ENCODE measurements around the gene PREX1.

The PREX1 gene

GRCh38 chr20:48837014-48837413 is 9.2 kb upstream of the PREX1 start:
- TF ChIP-seq SNAI2 (CRISPR knock-in tag; IDR thresholded peaks at IDR 0.05) (no peak), CSDC2 (CRISPR knock-in tag; IDR thresholded peaks at IDR 0.05) (no peak)
- no peak for ATAC-seq

DNA sequence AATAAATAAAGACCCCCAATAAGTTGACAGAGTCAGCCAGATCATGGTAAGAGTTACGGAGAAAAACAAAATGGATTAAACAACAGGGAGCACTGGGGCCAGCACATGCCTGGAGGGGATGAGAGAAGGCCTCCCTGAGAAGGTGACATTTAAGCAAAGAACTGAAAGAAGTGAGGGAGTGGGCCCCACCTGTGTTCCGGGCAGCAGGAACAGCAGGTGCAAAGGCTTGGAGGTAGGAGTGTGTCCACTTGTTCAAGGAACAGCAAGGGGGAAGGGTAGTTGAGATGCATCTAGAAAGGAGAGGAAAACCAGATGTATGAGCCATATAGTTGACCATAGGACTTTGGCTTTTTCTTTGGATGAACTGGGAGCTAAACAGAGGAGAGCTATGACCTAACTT is 7.6 kb upstream of the PREX1 start:
- no peak for ATAC-seq
- TF ChIP-seq ZNF565 (CRISPR knock-in tag; conservative IDR thresholded peaks at IDR 0.05; ENCODE audit: low read depth) (no peak), RARB (CRISPR knock-in tag; IDR thresholded peaks at IDR 0.05) (no peak), ZC3H10 (CRISPR knock-in tag; IDR thresholded peaks at IDR 0.05) (no peak), BACH2 (CRISPR knock-in tag; IDR thresholded peaks at IDR 0.05; ENCODE audit: borderline replicate concordance) (no peak), CREB5 (CRISPR knock-in tag; IDR thresholded peaks at IDR 0.05; ENCODE audit: low read depth) (no peak), ZFP30 (CRISPR knock-in tag; IDR thresholded peaks at IDR 0.05) (no peak)
- TF ChIP-seq, protein P1, sequence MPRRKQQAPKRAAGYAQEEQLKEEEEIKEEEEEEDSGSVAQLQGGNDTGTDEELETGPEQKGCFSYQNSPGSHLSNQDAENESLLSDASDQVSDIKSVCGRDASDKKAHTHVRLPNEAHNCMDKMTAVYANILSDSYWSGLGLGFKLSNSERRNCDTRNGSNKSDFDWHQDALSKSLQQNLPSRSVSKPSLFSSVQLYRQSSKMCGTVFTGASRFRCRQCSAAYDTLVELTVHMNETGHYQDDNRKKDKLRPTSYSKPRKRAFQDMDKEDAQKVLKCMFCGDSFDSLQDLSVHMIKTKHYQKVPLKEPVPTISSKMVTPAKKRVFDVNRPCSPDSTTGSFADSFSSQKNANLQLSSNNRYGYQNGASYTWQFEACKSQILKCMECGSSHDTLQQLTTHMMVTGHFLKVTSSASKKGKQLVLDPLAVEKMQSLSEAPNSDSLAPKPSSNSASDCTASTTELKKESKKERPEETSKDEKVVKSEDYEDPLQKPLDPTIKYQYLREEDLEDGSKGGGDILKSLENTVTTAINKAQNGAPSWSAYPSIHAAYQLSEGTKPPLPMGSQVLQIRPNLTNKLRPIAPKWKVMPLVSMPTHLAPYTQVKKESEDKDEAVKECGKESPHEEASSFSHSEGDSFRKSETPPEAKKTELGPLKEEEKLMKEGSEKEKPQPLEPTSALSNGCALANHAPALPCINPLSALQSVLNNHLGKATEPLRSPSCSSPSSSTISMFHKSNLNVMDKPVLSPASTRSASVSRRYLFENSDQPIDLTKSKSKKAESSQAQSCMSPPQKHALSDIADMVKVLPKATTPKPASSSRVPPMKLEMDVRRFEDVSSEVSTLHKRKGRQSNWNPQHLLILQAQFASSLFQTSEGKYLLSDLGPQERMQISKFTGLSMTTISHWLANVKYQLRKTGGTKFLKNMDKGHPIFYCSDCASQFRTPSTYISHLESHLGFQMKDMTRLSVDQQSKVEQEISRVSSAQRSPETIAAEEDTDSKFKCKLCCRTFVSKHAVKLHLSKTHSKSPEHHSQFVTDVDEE (CRISPR knock-in tag; IDR thresholded peaks at IDR 0.05), result no peak

DNA sequence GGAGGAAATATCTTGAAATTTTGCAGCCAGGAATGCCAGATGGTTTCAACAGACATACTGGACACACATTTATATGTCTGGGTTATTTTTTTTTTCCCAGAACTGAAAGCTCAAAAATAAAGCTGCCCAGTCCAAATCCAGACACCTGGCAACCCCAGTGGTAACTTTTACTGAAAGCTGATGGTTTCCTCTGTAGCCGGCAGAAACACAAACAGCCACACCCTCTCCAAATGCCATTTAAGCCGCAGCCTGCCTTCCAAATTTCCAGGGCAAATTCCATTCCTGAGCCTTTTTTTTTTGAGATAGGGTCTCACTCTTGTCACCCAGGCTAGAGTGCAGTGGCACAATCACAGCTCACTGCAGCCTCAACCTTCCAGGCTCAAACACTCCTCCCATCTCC is 6.5 kb upstream of the PREX1 start:
- no peak for ATAC-seq
- TF ChIP-seq, protein P1 (CRISPR knock-in tag; IDR thresholded peaks at IDR 0.05), result no peak
- no peak for TF ChIP-seq PPARA (CRISPR knock-in tag; IDR thresholded peaks at IDR 0.05; ENCODE audit: borderline replicate concordance)
- no peak for TF ChIP-seq CSDC2 (CRISPR knock-in tag; IDR thresholded peaks at IDR 0.05)
- TF ChIP-seq, protein P2, sequence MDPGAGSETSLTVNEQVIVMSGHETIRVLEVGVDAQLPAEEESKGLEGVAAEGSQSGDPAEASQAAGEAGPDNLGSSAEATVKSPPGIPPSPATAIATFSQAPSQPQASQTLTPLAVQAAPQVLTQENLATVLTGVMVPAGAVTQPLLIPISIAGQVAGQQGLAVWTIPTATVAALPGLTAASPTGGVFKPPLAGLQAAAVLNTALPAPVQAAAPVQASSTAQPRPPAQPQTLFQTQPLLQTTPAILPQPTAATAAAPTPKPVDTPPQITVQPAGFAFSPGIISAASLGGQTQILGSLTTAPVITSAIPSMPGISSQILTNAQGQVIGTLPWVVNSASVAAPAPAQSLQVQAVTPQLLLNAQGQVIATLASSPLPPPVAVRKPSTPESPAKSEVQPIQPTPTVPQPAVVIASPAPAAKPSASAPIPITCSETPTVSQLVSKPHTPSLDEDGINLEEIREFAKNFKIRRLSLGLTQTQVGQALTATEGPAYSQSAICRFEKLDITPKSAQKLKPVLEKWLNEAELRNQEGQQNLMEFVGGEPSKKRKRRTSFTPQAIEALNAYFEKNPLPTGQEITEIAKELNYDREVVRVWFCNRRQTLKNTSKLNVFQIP (CRISPR knock-in tag; IDR thresholded peaks at IDR 0.05; ENCODE audit: borderline replicate concordance, low read depth), result no peak
- TF ChIP-seq GLIS3 (CRISPR knock-in tag; IDR thresholded peaks at IDR 0.05), result no peak
- TF ChIP-seq SNAI2 (CRISPR knock-in tag; IDR thresholded peaks at IDR 0.05), result no peak
- no peak for TF ChIP-seq OSR1 (CRISPR knock-in tag; IDR thresholded peaks at IDR 0.05)
- TF ChIP-seq ZC3H10 (CRISPR knock-in tag; IDR thresholded peaks at IDR 0.05), result no peak

DNA sequence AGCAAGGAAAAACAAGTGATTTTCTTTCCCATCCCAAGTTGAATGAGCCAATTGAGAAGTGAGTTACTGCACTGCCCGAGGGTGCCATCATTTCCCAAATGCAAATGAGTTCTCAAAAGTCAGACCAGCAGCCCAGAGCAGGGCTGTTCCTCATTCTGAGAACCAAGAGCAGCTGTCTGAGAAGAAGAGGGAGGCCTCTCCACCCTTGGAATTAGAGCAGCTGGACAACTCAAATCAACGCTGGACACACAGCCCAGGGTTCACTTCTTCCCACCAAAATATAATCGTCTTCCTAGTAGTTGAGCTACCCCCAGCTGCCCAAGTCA is 4.6 kb upstream of the PREX1 start:
- ATAC-seq, result no peak
- no peak for TF ChIP-seq TCF4 (CRISPR knock-in tag; IDR thresholded peaks at IDR 0.05; ENCODE audit: borderline replicate concordance)
- TF ChIP-seq CSDC2 (CRISPR knock-in tag; IDR thresholded peaks at IDR 0.05), result no peak
- no peak for TF ChIP-seq ZFP30 (CRISPR knock-in tag; IDR thresholded peaks at IDR 0.05)
- TF ChIP-seq OSR1 (CRISPR knock-in tag; IDR thresholded peaks at IDR 0.05), result no peak
- TF ChIP-seq GLIS3 (CRISPR knock-in tag; IDR thresholded peaks at IDR 0.05), result no peak
- TF ChIP-seq ISL1 (CRISPR knock-in tag; IDR thresholded peaks at IDR 0.05), result no peak
- TF ChIP-seq, protein P3, sequence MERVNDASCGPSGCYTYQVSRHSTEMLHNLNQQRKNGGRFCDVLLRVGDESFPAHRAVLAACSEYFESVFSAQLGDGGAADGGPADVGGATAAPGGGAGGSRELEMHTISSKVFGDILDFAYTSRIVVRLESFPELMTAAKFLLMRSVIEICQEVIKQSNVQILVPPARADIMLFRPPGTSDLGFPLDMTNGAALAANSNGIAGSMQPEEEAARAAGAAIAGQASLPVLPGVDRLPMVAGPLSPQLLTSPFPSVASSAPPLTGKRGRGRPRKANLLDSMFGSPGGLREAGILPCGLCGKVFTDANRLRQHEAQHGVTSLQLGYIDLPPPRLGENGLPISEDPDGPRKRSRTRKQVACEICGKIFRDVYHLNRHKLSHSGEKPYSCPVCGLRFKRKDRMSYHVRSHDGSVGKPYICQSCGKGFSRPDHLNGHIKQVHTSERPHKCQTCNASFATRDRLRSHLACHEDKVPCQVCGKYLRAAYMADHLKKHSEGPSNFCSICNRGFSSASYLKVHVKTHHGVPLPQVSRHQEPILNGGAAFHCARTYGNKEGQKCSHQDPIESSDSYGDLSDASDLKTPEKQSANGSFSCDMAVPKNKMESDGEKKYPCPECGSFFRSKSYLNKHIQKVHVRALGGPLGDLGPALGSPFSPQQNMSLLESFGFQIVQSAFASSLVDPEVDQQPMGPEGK (CRISPR knock-in tag; IDR thresholded peaks at IDR 0.05; ENCODE audit: borderline replicate concordance), result no peak
- TF ChIP-seq ESRRG (CRISPR knock-in tag; IDR thresholded peaks at IDR 0.05), result no peak
- no peak for TF ChIP-seq CSRNP3 (CRISPR knock-in tag; IDR thresholded peaks at IDR 0.05)
- no peak for TF ChIP-seq PPARA (CRISPR knock-in tag; IDR thresholded peaks at IDR 0.05; ENCODE audit: borderline replicate concordance)
- no peak for TF ChIP-seq ZNF70 (CRISPR knock-in tag; IDR thresholded peaks at IDR 0.05)
- TF ChIP-seq ARNTL (CRISPR knock-in tag; IDR thresholded peaks at IDR 0.05; ENCODE audit: borderline replicate concordance, low read depth), result no peak
